Panc1 (cell line): Measurements from ENCODE around the gene MOK. TPM values are rescaled to one million over a fixed set of nuclear protein-coding genes. Genes with fewer than 3 reads are reported as not detected.

Experiments used
- ATAC-seq: fragments of 200-7000 bp; cut with Tn5 transposase; 2 replicates; pipeline ENCODE4 v1.9.1; 2020; ENCODE audit warnings: mild to moderate bottlenecking, moderate library complexity
- BruUV-seq: library from RNA; stranded (reverse); fragments of 400-500 nt; replicated peaks from 2 replicates; lab custom pipeline; 2021; lab: Mats Ljungman, UMichigan
- CTCF ChIA-PET: fragments of 300-600 bp; sonication (Branson Sonifier 250); formaldehyde crosslinking; loops from one replicate; lab custom pipeline; 2022; ENCODE audit warnings: antibody characterized with exemption; lab: Charles Lee
- POLR2A ChIA-PET: fragments of 300-600 bp; sonication (Branson Sonifier 250); formaldehyde crosslinking; loops from one replicate; lab custom pipeline; 2022; ENCODE audit warnings: antibody characterized with exemption; lab: Charles Lee
- DNase-seq: peaks from one replicate; pipeline ENCODE4 v3.0.0-alpha.2; 2010; ENCODE audit warnings: low read depth, low spot score
- H3K27ac ChIP-seq: 2 replicates; pipeline ENCODE4 v1.5.1; 2011; ENCODE audit warnings: mild to moderate bottlenecking, low read length, inconsistent platforms
- H3K27me3 ChIP-seq: fragments of 200-500 bp; sonication (Bioruptor generic); 2 replicates; pipeline ENCODE4 v1.6.0; 2014; ENCODE audit warnings: low read length, inconsistent platforms; ENCODE audit not compliant: control insufficient read depth, insufficient read depth
- H3K36me3 ChIP-seq: fragments of 200-500 bp; sonication (Bioruptor generic); 2 replicates; pipeline ENCODE4 v1.5.1; 2014; ENCODE audit warnings: inconsistent platforms, mild to moderate bottlenecking, low read length, moderate library complexity; ENCODE audit not compliant: control insufficient read depth, insufficient read depth
- H3K4me1 ChIP-seq: 2 replicates; pipeline ENCODE4 v1.5.1; 2011; ENCODE audit warnings: inconsistent platforms, mild to moderate bottlenecking, low read length, moderate library complexity; ENCODE audit not compliant: control insufficient read depth, insufficient read depth
- H3K4me3 ChIP-seq, 2 experiments: 2 replicates each; pipeline ENCODE4 v1.5.1; 2011 to 2012; ENCODE audit warnings: low read depth in 2 of 2, low read length in 2 of 2, mild to moderate bottlenecking in 2 of 2, inconsistent platforms in 1 of 2, moderate library complexity in 1 of 2
- H3K9me3 ChIP-seq: fragments of 200-500 bp; sonication (Bioruptor generic); 2 replicates; pipeline ENCODE4 v1.5.1; 2014; ENCODE audit warnings: low read depth, mild to moderate bottlenecking, inconsistent platforms, low read length, moderate library complexity; ENCODE audit not compliant: control insufficient read depth, insufficient read depth
- CTCF ChIP-seq: fragments of 450-650 bp; IDR thresholded peaks from 2 replicates; pipeline ENCODE4 v1.5.1; 2017; ENCODE audit warnings: mild to moderate bottlenecking
- POLR2AphosphoS5 ChIP-seq: IDR thresholded peaks from 2 replicates; pipeline ENCODE4 v1.6.1; 2012; ENCODE audit warnings: mild to moderate bottlenecking, low read depth, low read length, moderate library complexity
- REST ChIP-seq, 2 experiments: IDR thresholded peaks; 2 replicates each; pipeline ENCODE4 v1.6.1; 2011 to 2012; ENCODE audit warnings: low read depth in 2 of 2, control low read depth in 1 of 2, low read length in 1 of 2, mild to moderate bottlenecking in 1 of 2, moderate library complexity in 1 of 2; ENCODE audit not compliant: insufficient read depth in 1 of 2
- SIN3A ChIP-seq: IDR thresholded peaks from 2 replicates; pipeline ENCODE4 v1.6.1; 2012; ENCODE audit warnings: low read depth, mild to moderate bottlenecking, low read length, moderate library complexity, borderline replicate concordance; ENCODE audit not compliant: insufficient read depth
- TCF7L2 ChIP-seq: IDR thresholded peaks from 2 replicates; pipeline ENCODE4 v1.6.1; 2011; ENCODE audit warnings: mild to moderate bottlenecking, low read depth, low read length, inconsistent platforms
- in situ Hi-C: cut with HindIII; loops from 2 replicates; pipeline ENCODE4 v1.10.0; 2016; ENCODE audit warnings: low sequenced_read_pairs, low pct_unique_long_range_greater_than_20kb
- intact Hi-C: fragments of 100-400 bp; cut with micrococcal nuclease; formaldehyde crosslinking; loops from one replicate; pipeline ENCODE4 v1.10.0; 2022; ENCODE audit not compliant: unreplicated experiment
- total RNA-seq: library from RNA; stranded (reverse); gene quantifications from one replicate; pipeline ENCODE4 v1.2.1, GENCODE V29; 2021; ENCODE audit not compliant: unreplicated experiment

The MOK gene
- total RNA-seq, 1 experiment from 2014 or later, result 9.8 TPM

- H3K9me3 ChIP-seq, result no peaks in the 10 kb centered on the region
- no peaks in the 10 kb centered on the region; the same call in none of the 2 replicates for H3K4me1 ChIP-seq
- H3K4me3 ChIP-seq, result no peak overlapping the region
- TF ChIP-seq TCF7L2, result no peak
- TF ChIP-seq CTCF, result no peak
- no peak for TF ChIP-seq SIN3A
- TF ChIP-seq REST (IDR thresholded peaks at IDR 0.05; ENCODE audit: insufficient read depth in 1 of 2, low read depth in 2 of 2, low read length in 1 of 2), result no peak
- no peak for TF ChIP-seq POLR2AphosphoS5
- no peak for ATAC-seq
- CTCF ChIA-PET, result no interaction called here
- no peaks in the 10 kb centered on the region for H3K27me3 ChIP-seq
- DNase-seq, result no peak
- H3K36me3 ChIP-seq, result no peaks in the 10 kb centered on the region
- BruUV-seq, result no TSS peak
- H3K27ac ChIP-seq, result no peak overlapping the region
- POLR2A ChIA-PET, result no interaction called here
- in situ Hi-C loops, result no loop called here
- intact Hi-C loops, result no loop called here
Observed at GRCh38 chr14:102239231-102239630, 65.7 kb downstream of the MOK start.

GRCh38 chr14:102238766-102239165 lies 66.2 kb downstream of the MOK start:
- Histone ChIP-seq H3K27me3 (no peaks in the 10 kb centered on the region), H3K4me3 (no peak overlapping the region), H3K36me3 (no peaks in the 10 kb centered on the region), H3K27ac (no peak overlapping the region), H3K9me3 (no peaks in the 10 kb centered on the region), H3K4me1 (no peaks in the 10 kb centered on the region; the same call in none of the 2 replicates)
- intact Hi-C loops (no loop called here), in situ Hi-C loops (no loop called here)
- DNase-seq (no peak), ATAC-seq (no peak)
- no TSS peak for BruUV-seq
- ChIA-PET POLR2A (no interaction called here), CTCF (no interaction called here)
- no peak for TF ChIP-seq SIN3A
- no peak for TF ChIP-seq POLR2AphosphoS5
- TF ChIP-seq CTCF, result no peak
- TF ChIP-seq TCF7L2, result no peak
- TF ChIP-seq REST (IDR thresholded peaks at IDR 0.05; ENCODE audit: insufficient read depth in 1 of 2, low read depth in 2 of 2, low read length in 1 of 2), result no peak
